Lower lobe of right lung (tissue), 2 donors: ENCODE data around the gene SELENOO. TPM values are rescaled to one million over a fixed set of nuclear protein-coding genes. Genes with fewer than 3 reads are reported as not detected.
A peak's percentile ranks its signal among the peaks of the same experiment; 100 is the strongest.

Source experiments
- ATAC-seq, 2 donors: fragments of 200-7000 bp; cut with Tn5 transposase; one replicate each; pipeline ENCODE4 v1.9.1; 2020 to 2022; ENCODE audit warnings: mild to moderate bottlenecking in 2 of 2, moderate library complexity in 2 of 2
- DNase-seq: peaks from one replicate; pipeline ENCODE4 v3.0.0-alpha.2; 2020
- H3K27ac ChIP-seq: fragments of 200-600 bp; one replicate; pipeline ENCODE4 v1.8.0; 2022
- H3K27me3 ChIP-seq: fragments of 200-600 bp; one replicate; pipeline ENCODE4 v1.8.0; 2022; ENCODE audit warnings: low read depth
- H3K36me3 ChIP-seq: fragments of 200-600 bp; one replicate; pipeline ENCODE4 v1.8.0; 2022; ENCODE audit warnings: mild to moderate bottlenecking
- H3K4me1 ChIP-seq: fragments of 200-600 bp; one replicate; pipeline ENCODE4 v1.8.0; 2022
- H3K4me3 ChIP-seq: fragments of 200-600 bp; one replicate; pipeline ENCODE4 v1.8.0; 2022; ENCODE audit warnings: mild to moderate bottlenecking
- H3K9me3 ChIP-seq: fragments of 200-600 bp; one replicate; pipeline ENCODE4 v1.8.0; 2022
- intact Hi-C: fragments of 100-400 bp; cut with DNase I; formaldehyde crosslinking; loops from one replicate; pipeline ENCODE4 v1.11.0; 2022
- total RNA-seq: library from RNA; stranded (reverse); fragmentation: NEBNext Ultra II Directional; extraction: Animal tissue kit (Norgen Biotek cat#: 25700); gene quantifications from one replicate; pipeline ENCODE4 v1.2.1, GENCODE V29; 2021
- TF ChIP-seq, protein P1 (sequence below): fragments of 200-600 bp; IDR thresholded peaks from one replicate; pipeline ENCODE4 v1.8.0; 2022; ENCODE audit warnings: antibody characterized with exemption, mild to moderate bottlenecking
- donor health status: DM: no; HTN: yes; CAD: no; lungs with severe emphysema.

The SELENOO gene
- total RNA-seq, 1 donor from 2014 or later = 18.7 TPM

DNA sequence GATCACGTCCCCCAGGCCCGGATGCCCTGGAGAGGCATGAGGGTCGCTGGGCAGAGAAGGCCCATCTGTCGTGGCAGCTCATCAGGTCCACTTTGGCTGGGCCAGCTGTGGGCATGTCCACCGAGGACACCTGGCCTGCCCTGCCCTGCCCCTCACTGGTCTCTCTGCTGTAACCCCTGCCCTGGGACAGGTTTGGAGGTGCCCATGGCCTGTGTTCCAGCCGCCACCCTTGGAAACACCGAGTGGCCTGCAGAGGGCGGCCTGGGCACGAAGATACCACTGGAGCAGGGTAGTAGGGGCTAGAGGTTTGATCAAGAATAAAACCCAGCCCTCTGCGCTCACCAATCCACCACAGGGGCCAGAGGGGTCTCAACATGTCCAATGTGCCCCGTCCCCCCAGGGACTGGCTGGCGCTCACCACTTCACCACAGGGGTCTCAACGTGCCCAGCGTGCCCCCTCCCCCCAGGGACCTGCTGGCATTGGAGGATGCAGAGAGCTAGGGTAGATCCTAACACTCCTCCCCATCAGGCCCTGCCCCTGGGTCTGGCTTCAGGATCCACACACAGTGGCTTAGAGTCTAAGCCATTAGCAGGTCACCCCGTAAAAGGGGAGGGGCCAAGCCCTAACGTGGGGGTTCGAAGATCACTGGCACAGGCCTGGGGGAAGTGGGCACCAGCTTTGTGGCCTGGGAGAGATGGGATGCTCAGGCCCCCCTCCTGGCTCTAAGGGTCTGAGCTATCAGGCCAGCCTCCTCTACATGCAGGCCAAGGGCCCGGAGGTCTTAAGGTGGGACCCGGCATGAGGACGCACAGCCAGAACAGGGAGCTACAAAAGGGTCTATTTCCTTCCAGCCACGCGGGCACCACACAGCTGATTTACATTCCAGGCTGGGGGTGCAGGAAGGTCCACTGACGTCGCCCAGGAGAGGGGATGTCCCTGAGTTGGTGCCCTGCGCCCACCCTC lies 51.6 kb downstream of the SELENOO start:
- Histone ChIP-seq H3K9me3 (no peaks in the 10 kb centered on the region), H3K4me3 (peak overlapping the region; percentile 92), H3K27ac (peak overlapping the region; percentile 79), H3K36me3 (no peaks in the 10 kb centered on the region), H3K4me1 (peaks cover 36% of the 10 kb centered on the region), H3K27me3 (no peaks in the 10 kb centered on the region)
- TF ChIP-seq, protein P1, sequence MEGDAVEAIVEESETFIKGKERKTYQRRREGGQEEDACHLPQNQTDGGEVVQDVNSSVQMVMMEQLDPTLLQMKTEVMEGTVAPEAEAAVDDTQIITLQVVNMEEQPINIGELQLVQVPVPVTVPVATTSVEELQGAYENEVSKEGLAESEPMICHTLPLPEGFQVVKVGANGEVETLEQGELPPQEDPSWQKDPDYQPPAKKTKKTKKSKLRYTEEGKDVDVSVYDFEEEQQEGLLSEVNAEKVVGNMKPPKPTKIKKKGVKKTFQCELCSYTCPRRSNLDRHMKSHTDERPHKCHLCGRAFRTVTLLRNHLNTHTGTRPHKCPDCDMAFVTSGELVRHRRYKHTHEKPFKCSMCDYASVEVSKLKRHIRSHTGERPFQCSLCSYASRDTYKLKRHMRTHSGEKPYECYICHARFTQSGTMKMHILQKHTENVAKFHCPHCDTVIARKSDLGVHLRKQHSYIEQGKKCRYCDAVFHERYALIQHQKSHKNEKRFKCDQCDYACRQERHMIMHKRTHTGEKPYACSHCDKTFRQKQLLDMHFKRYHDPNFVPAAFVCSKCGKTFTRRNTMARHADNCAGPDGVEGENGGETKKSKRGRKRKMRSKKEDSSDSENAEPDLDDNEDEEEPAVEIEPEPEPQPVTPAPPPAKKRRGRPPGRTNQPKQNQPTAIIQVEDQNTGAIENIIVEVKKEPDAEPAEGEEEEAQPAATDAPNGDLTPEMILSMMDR = peak; percentile 75
- intact Hi-C loops = no loop called here
- DNase-seq = peak; percentile 83
- ATAC-seq = peak; percentile 80 to 82

DNA sequence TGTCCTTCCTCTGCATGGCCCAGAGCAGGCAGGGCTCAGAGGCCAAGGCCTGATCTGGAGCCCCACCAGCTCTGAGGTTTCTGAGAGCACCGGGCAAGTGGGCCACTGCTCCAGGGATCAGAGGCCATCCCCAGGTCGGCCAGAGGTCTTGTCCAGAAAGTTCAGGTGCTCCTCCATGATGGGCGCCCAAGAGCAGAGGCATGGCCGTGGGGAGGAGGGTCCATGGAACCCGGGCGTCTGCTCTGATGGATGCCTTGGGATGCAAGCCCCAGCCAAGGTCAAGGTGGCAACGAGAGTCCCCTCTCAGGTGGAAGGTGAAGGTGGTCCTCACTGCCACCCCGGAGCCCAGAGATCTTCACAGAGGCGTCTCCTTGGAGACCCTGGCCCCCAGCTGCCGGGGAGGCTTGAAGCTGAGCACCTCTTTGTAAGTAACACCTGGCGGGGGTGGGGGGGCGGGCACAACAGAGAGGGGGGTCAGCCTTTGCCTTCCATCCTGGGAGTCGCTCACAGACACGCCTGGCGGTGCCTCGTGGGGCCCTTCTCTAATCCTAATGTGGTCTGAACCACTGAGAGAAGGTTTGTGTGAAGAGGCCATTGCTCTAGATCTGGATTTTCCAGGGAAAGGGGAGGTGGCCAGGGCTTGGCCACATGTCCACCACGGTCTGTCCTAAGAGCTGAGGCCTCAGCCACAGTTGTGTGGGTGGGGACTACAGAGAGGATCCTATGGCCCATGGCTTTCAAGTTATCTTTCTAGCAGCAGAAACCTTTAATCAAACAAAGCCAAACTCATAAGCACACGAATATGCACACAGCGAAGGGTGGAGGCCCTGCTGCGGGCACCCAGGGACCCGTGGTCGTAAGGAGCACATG lies 52.5 kb downstream of the SELENOO start:
- no peak for DNase-seq
- no peaks in the 10 kb centered on the region for H3K27me3 ChIP-seq
- TF ChIP-seq, protein P1 = no peak
- ATAC-seq = no peak
- no peak overlapping the region for H3K27ac ChIP-seq
- H3K4me3 ChIP-seq = no peak overlapping the region
- H3K9me3 ChIP-seq = no peaks in the 10 kb centered on the region
- H3K4me1 ChIP-seq = peaks cover 29% of the 10 kb centered on the region
- intact Hi-C loops = no loop called here
- no peaks in the 10 kb centered on the region for H3K36me3 ChIP-seq

DNA sequence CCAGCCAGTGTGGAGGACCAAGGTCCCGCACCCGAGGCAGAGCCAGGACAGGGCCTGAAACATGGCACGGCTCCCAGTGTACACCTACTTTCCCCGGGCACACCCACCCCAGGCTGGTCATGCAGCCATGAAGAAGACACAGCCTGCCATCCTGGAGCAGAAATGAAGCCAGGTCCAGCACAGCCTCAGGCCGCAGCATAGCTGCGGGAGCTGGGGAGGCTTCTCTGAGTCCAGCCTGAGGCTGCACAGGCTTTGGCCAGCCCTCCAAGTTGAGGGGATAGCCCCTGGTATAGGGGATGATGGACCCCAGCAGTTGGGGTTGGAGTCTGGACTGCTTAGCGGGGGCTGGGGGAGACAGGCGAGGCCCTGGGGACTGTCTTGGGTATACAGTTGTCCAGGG lies 53.1 kb downstream of the SELENOO start:
- intact Hi-C loops = no loop called here
- Histone ChIP-seq H3K4me1 (peaks cover 29% of the 10 kb centered on the region), H3K36me3 (no peaks in the 10 kb centered on the region), H3K4me3 (no peak overlapping the region), H3K9me3 (no peaks in the 10 kb centered on the region), H3K27me3 (no peaks in the 10 kb centered on the region), H3K27ac (no peak overlapping the region)
- TF ChIP-seq, protein P1 = no peak
- ATAC-seq = no peak
- DNase-seq = no peak

DNA sequence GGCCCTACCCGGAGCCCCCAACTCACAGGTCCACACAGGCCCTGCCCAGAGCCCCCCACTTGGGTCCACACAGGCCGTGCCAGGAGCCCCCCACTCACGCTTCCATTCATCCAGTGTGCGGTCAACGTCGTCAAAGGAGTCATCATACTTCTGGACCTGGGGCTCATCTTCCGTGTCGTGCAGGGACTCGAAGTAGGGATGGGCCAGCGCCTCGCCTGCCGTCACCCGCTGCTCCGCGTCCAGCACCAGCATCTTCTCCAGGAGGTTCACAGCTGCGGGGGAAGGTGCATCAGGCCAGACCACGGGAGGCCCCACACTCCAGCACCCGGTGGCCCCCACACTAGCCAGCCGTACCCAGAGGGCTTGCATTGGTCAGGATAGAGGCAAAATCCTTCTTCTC lies 54.3 kb downstream of the SELENOO start:
- Histone ChIP-seq H3K4me3 (no peak overlapping the region), H3K9me3 (no peaks in the 10 kb centered on the region), H3K27ac (no peak overlapping the region), H3K4me1 (peaks cover 20% of the 10 kb centered on the region), H3K27me3 (no peaks in the 10 kb centered on the region), H3K36me3 (no peaks in the 10 kb centered on the region)
- DNase-seq (no peak), ATAC-seq (no peak)
- TF ChIP-seq, protein P1 = no peak
- intact Hi-C loops = no loop called here

DNA sequence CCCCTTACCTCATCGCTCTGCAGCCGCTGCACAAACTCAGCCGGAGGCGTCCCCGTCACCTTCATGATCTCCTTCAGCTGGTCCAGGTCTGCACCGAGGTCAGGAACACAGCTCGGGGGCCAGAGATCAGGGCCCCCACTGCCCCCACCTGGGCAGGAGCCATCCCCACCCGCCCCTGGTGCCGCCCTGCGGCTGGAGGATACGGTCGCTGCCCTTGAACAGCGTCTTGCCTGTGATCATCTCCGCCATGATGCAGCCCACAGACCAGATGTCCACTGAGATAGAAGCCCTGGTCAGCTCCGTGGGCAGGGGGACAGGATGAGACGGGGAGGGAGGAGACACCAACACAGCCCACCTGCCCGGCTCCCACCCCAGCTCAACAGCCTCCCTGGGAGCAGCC lies 54.8 kb downstream of the SELENOO start:
- no peaks in the 10 kb centered on the region for H3K9me3 ChIP-seq
- H3K4me3 ChIP-seq = no peak overlapping the region
- no peak overlapping the region for H3K27ac ChIP-seq
- peaks cover 2% of the 10 kb centered on the region for H3K27me3 ChIP-seq
- TF ChIP-seq, protein P1 = no peak
- intact Hi-C loops = no loop called here
- H3K36me3 ChIP-seq = no peaks in the 10 kb centered on the region
- H3K4me1 ChIP-seq = peaks cover 20% of the 10 kb centered on the region
- no peak for DNase-seq
- no peak for ATAC-seq
